ENCODE data around the gene FHOD3.

FHOD3 gene

DNA sequence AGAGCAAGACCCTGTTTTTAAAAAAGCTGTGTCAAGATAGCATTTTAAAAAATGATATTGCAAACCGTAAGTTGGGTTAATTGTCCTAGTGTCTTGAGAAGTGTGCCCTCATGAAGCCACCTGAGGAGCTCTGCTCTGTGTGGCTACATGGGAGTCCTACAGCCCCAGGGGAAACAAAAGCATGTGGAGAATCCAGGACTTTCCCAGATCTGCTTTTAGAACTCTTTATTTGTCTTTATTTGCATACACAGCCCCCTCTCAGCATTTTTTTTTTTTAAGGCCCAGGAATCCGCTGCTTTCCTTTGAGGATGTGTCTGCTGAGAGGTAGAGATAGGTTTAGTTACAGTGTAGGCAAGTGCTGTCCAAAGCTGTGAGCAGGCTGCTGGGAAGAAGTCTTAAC lies 219.2 kb downstream of the FHOD3 start:
- Mint-ChIP-seq H3K4me1 (peaks cover 45% of the 10 kb centered on the region), H3K4me3 (no peak overlapping the region), H3K27me3 (ENCODE audit: low read depth, poor library complexity) (peaks cover 4% of the 10 kb centered on the region), H3K36me3 (ENCODE audit: low read depth) (peaks cover 6% of the 10 kb centered on the region), H3K27ac (peak overlapping the region; percentile 88), H3K9me3 (no peaks in the 10 kb centered on the region)
- TF ChIP-seq, protein P1, sequence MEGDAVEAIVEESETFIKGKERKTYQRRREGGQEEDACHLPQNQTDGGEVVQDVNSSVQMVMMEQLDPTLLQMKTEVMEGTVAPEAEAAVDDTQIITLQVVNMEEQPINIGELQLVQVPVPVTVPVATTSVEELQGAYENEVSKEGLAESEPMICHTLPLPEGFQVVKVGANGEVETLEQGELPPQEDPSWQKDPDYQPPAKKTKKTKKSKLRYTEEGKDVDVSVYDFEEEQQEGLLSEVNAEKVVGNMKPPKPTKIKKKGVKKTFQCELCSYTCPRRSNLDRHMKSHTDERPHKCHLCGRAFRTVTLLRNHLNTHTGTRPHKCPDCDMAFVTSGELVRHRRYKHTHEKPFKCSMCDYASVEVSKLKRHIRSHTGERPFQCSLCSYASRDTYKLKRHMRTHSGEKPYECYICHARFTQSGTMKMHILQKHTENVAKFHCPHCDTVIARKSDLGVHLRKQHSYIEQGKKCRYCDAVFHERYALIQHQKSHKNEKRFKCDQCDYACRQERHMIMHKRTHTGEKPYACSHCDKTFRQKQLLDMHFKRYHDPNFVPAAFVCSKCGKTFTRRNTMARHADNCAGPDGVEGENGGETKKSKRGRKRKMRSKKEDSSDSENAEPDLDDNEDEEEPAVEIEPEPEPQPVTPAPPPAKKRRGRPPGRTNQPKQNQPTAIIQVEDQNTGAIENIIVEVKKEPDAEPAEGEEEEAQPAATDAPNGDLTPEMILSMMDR (IDR thresholded peaks at IDR 0.05) = no peak
- DNase-seq = no peak

DNA sequence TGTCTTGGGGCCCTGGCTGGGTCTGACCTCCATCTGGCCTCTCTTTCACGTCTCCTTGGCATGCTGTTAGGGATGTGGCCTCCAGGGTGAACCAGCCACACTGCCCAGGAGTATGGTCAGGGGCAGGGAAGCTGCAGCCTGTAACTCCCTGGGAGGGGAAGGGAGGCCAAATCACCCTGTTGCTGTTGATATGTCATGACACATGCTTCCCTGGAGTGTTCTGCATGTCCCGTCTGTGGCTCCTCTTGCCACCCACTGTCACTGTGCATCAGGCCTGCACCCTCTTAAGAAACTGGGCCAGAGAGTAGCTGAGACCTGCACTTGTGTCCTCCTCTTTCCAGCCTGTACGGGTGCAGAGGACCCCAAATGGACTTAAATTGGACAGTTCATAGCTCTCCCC lies 221.3 kb downstream of the FHOD3 start:
- H3K4me1 Mint-ChIP-seq = peaks cover 48% of the 10 kb centered on the region
- no peak for DNase-seq
- peak overlapping the region; percentile 24 for H3K27ac Mint-ChIP-seq
- TF ChIP-seq, protein P1 (IDR thresholded peaks at IDR 0.05) = no peak
- H3K36me3 Mint-ChIP-seq (ENCODE audit: low read depth) = peaks cover 6% of the 10 kb centered on the region
- peaks cover 4% of the 10 kb centered on the region for H3K27me3 Mint-ChIP-seq (ENCODE audit: low read depth, poor library complexity)
- H3K9me3 Mint-ChIP-seq = no peaks in the 10 kb centered on the region
- no peak overlapping the region for H3K4me3 Mint-ChIP-seq

DNA sequence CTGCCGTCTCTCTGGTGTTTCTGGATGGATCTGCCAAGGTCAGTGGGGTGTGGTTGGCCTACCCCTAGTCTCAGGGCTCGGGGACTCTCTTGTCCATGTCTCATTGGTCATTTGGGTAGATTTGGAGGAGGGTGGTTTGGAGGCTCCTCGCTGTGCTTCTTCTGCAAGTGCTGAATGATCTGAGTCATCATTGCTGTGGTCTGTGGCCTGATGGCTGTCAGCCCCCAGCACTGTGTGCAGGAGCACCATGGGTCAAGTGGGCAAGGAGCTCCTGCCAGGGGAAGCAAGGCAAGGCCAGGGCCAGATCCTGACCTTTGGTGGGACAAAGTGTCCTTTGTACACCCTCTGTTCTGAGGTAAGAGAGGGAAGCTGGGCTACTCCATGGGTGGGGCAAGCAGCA lies 221.8 kb downstream of the FHOD3 start:
- DNase-seq = no peak
- Mint-ChIP-seq H3K9me3 (no peaks in the 10 kb centered on the region), H3K27me3 (ENCODE audit: low read depth, poor library complexity) (peaks cover 4% of the 10 kb centered on the region), H3K36me3 (ENCODE audit: low read depth) (peaks cover 7% of the 10 kb centered on the region), H3K4me3 (no peak overlapping the region), H3K27ac (no peak overlapping the region), H3K4me1 (peaks cover 48% of the 10 kb centered on the region)
- TF ChIP-seq, protein P1 (IDR thresholded peaks at IDR 0.05) = no peak

DNA sequence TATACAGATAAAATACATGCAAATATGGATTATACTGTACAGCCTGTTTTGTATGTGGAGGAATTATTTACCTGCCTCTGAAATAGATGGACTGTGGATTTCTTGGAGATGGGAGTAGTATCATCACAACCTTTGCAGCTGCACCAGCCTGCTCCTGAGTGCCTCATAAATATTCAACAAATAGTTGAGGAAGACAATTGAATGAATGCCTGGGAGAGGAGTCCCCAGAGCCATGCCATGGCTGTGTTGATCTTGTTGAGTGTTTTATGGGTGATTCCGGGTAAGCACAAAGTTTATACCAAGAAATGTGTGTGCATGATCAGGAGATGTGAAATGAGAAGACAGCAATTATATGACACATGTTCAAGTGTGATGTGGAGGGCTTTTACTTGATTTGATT lies 225.0 kb downstream of the FHOD3 start:
- TF ChIP-seq, protein P1 (IDR thresholded peaks at IDR 0.05) = no peak
- no peak overlapping the region for H3K4me3 Mint-ChIP-seq
- peaks cover 31% of the 10 kb centered on the region for H3K4me1 Mint-ChIP-seq
- no peak overlapping the region for H3K27ac Mint-ChIP-seq
- H3K9me3 Mint-ChIP-seq = no peaks in the 10 kb centered on the region
- no peak for DNase-seq
- H3K27me3 Mint-ChIP-seq (ENCODE audit: low read depth, poor library complexity) = peaks cover 4% of the 10 kb centered on the region
- peaks cover 21% of the 10 kb centered on the region for H3K36me3 Mint-ChIP-seq (ENCODE audit: low read depth)

DNA sequence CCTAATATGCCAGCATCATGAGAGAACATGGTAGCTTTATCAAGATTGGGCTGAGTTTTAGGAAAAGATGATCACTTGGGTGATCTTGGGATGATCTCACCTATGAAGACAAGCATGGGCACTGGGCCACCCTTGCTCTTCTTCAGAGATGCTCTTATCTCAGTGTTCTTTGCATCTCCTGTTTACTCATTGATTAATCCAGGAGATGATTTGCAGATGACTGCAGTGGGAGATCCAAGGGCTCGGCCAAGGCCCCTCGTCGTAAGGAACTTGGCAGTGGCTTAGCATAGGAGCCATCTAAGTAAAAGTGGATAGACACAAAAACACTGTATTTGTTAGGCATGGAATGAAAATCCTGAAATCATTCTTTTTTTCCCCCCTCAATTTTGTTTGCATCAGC lies 228.4 kb downstream of the FHOD3 start:
- Mint-ChIP-seq H3K27ac (no peak overlapping the region), H3K4me1 (peaks cover 20% of the 10 kb centered on the region), H3K9me3 (no peaks in the 10 kb centered on the region), H3K27me3 (ENCODE audit: low read depth, poor library complexity) (no peaks in the 10 kb centered on the region), H3K4me3 (no peak overlapping the region), H3K36me3 (ENCODE audit: low read depth) (peaks cover 21% of the 10 kb centered on the region)
- TF ChIP-seq, protein P1 (IDR thresholded peaks at IDR 0.05) = no peak
- no peak for DNase-seq

DNA sequence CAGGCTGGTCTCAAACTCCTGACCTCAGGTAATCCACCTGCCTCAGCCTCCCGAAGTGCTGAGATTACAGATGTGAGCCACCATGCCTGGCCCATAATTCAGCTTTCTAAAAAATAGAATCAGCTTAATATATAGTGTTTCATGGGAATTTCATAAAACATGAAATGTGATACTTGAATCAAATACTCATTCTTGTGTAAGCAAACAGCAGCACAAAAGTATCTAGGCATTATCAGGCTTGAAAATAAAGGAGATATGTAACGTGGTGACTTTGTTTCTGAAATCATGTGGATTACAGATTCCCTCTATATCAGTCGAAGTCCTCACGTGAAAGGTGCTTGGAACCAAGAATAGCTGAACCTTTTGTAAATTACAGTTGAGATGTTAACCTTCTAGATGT lies 229.1 kb downstream of the FHOD3 start:
- H3K27ac Mint-ChIP-seq = no peak overlapping the region
- H3K4me1 Mint-ChIP-seq = peaks cover 20% of the 10 kb centered on the region
- TF ChIP-seq, protein P1 (IDR thresholded peaks at IDR 0.05) = no peak
- H3K27me3 Mint-ChIP-seq (ENCODE audit: low read depth, poor library complexity) = no peaks in the 10 kb centered on the region
- DNase-seq = no peak
- H3K9me3 Mint-ChIP-seq = no peaks in the 10 kb centered on the region
- peaks cover 21% of the 10 kb centered on the region for H3K36me3 Mint-ChIP-seq (ENCODE audit: low read depth)
- no peak overlapping the region for H3K4me3 Mint-ChIP-seq

All from nephron progenitor cell (in vitro differentiated cells).